ENCODE results near the gene KCNIP1. TPM values are rescaled to one million over a fixed set of nuclear protein-coding genes. Genes with fewer than 3 reads are reported as not detected.

KCNIP1 gene
- polyA plus RNA-seq, result 2.8 TPM
- long read RNA-seq, donor 1, result 0 reads
- long read RNA-seq, donor 2, result 0 reads
- long read RNA-seq, donor 3, partial matches to known transcripts, result 5 of 10 reads
- long read RNA-seq, donor 3, other reads (novel, unspliced or antisense), result 5 of 10 reads
- long read RNA-seq, donor 4, result 0 reads
- long read RNA-seq, donor 5, result 0 reads
- long read RNA-seq, donor 6, result 0 reads
- long read RNA-seq, donor 7, result 0 reads
- long read RNA-seq, donor 8, partial matches to known transcripts, result 0 of 24 reads
- long read RNA-seq, donor 8, other reads (novel, unspliced or antisense), result 24 of 24 reads
- long read RNA-seq, donor 9, result 0 reads
- long read RNA-seq, donor 10, result 0 reads
- long read RNA-seq, donor 11, result 0 reads

DNA sequence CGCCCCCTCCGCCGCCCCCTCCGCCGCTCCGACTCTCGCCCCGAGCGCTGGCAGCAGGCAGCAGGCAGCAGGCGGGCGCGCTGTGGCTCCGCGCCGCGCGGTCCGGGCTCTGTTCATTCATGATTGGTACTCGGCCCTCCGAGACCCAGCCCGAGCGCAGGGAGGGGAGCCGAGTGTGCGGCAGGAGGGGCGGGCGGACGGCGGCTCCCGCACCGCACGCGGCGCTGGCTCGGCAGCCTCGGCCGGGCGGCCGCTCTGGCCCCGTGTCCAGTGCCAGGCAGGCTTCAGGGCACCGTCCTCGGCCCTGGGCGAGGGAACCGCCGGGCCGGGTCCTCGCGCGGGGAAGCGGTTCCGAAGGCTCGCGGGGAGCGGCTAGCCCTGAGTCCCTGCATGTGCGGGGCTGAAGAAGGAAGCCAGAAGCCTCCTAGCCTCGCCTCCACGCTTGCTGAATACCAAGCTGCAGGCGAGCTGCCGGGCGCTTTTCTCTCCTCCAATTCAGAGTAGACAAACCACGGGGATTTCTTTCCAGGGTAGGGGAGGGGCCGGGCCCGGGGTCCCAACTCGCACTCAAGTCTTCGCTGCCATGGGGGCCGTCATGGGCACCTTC, at the start of gene KCNIP1:
Gene KCNIP1, plus strand, starts transcription at position 31 of the 607 bp plus-strand sequence.
- peaks cover 58% of the 10 kb centered on the region for H3K27me3 ChIP-seq (ENCODE audit: control insufficient read depth, insufficient read depth, low read length)
- H3K36me3 ChIP-seq (ENCODE audit: control insufficient read depth, insufficient read depth, low read length), result no peaks in the 10 kb centered on the region
- peak within 1 kb of the TSS; percentile 11 for H3K4me3 ChIP-seq (ENCODE audit: low read length)
- H3K9me3 ChIP-seq (ENCODE audit: control insufficient read depth, low read depth, low read length), result peaks cover 2% of the 10 kb centered on the region
- no peak within 1 kb of the TSS for H3K27ac ChIP-seq (ENCODE audit: low read length)
- H3K4me1 ChIP-seq (ENCODE audit: control insufficient read depth, insufficient read depth, low read length), result no peaks in the 10 kb centered on the region
- no CpG with 5 or more reads among the region's 65 CpGs for WGBS (ENCODE audit: insufficient coverage, low lambda C conversion rate)
- DNase-seq, result peak in 1 of 2 donors; percentile 21

DNA sequence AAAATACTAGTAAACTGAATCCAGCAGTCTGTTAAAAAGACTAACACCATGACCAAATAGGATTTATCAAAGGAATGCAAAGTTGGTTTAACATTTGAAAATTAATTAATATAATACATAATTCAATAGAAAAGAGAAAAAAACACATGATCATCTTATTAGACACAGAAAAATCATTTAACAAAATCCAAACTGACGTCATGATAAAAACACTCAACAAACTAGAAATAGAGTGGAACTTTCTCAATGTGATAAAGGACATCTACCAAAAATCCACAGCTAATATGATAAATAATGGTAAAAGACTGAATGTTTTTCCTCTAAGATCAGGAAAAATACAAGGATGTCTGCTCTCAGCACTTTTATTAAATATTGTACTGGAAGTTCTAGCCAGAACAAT, 40.4 kb upstream of the KCNIP1 start:
- no peaks in the 10 kb centered on the region for H3K27me3 ChIP-seq (ENCODE audit: control insufficient read depth, insufficient read depth, low read length)
- H3K4me1 ChIP-seq (ENCODE audit: control insufficient read depth, insufficient read depth, low read length), result no peaks in the 10 kb centered on the region
- DNase-seq, result no peak
- H3K36me3 ChIP-seq (ENCODE audit: control insufficient read depth, insufficient read depth, low read length), result no peaks in the 10 kb centered on the region
- H3K9me3 ChIP-seq (ENCODE audit: control insufficient read depth, low read depth, low read length), result no peaks in the 10 kb centered on the region
- H3K4me3 ChIP-seq (ENCODE audit: low read length), result no peak overlapping the region
- whole genome bisulfite sequencing (ENCODE audit: insufficient coverage, low lambda C conversion rate), result no CpG with 5 or more reads among the region's 1 CpG
- no peak overlapping the region for H3K27ac ChIP-seq (ENCODE audit: low read length)

DNA sequence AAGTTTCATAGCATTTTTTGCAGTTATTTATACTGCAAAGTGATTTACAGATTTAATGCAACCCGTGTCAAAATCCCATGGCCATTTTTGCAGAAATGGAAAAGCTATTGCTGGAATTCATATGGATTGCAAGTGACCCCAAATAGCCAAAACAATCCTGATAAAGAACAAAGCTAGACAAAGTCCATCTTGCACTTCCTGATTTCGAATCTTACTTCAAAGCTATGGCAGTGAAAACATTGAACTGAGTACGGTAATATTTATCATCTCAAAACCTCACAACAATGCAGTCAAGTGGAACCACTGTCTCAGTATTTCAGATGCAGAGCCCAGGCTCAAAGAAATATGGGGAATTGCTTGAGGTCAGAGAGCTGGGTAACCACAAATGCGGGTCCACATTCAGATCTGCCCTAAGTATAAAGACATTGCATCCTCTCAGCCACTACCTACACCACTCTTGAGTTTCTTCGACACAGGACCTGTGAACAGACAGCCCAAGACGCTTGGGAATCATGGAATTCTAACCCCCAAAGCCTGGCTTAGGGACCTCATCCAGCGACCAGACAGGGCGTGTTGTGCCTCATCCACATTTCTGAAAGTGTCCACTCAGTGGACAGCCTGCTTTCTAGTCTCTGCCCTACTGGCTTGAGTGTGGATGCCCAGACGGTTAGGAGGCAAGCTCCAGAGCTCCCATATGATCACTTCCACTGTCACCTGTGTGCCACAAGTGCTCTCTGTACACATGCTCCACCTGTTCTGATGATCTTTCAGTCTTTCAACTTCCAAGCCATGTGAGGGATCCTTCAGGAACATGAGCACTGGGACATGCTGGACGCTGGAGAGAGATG, 39.3 kb upstream of the KCNIP1 start:
- WGBS (ENCODE audit: insufficient coverage, low lambda C conversion rate), result 80% methylated on average over 1 of the region's 10 CpGs
- no peaks in the 10 kb centered on the region for H3K27me3 ChIP-seq (ENCODE audit: control insufficient read depth, insufficient read depth, low read length)
- H3K4me3 ChIP-seq (ENCODE audit: low read length), result no peak overlapping the region
- H3K27ac ChIP-seq (ENCODE audit: low read length), result no peak overlapping the region
- H3K9me3 ChIP-seq (ENCODE audit: control insufficient read depth, low read depth, low read length), result no peaks in the 10 kb centered on the region
- H3K36me3 ChIP-seq (ENCODE audit: control insufficient read depth, insufficient read depth, low read length), result no peaks in the 10 kb centered on the region
- no peaks in the 10 kb centered on the region for H3K4me1 ChIP-seq (ENCODE audit: control insufficient read depth, insufficient read depth, low read length)
- DNase-seq, result no peak

DNA sequence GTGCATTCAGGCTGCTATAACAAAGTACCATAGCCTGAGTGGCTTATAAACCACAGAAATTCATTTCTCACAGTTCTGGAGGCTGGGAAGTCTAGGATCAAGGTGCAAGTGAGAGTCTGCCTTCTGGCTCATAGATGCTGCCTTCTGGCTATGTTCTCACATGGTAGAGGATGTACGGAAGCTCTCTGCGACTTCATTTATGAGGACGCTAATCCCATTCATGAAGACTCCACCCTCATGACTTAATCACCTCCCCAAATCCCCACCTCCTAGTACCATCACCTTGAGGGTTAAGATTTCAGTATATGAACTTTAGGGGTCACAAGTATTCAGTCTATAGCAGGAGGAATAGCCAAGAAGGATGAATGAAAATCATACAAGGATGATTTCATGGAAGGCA, 37.3 kb upstream of the KCNIP1 start:
- Histone ChIP-seq H3K36me3 (ENCODE audit: control insufficient read depth, insufficient read depth, low read length) (no peaks in the 10 kb centered on the region), H3K4me1 (ENCODE audit: control insufficient read depth, insufficient read depth, low read length) (no peaks in the 10 kb centered on the region), H3K9me3 (ENCODE audit: control insufficient read depth, low read depth, low read length) (no peaks in the 10 kb centered on the region), H3K4me3 (ENCODE audit: low read length) (no peak overlapping the region), H3K27ac (ENCODE audit: low read length) (no peak overlapping the region), H3K27me3 (ENCODE audit: control insufficient read depth, insufficient read depth, low read length) (no peaks in the 10 kb centered on the region)
- WGBS (ENCODE audit: insufficient coverage, low lambda C conversion rate), result no CpG with 5 or more reads among the region's 3 CpGs
- no peak for DNase-seq

DNA sequence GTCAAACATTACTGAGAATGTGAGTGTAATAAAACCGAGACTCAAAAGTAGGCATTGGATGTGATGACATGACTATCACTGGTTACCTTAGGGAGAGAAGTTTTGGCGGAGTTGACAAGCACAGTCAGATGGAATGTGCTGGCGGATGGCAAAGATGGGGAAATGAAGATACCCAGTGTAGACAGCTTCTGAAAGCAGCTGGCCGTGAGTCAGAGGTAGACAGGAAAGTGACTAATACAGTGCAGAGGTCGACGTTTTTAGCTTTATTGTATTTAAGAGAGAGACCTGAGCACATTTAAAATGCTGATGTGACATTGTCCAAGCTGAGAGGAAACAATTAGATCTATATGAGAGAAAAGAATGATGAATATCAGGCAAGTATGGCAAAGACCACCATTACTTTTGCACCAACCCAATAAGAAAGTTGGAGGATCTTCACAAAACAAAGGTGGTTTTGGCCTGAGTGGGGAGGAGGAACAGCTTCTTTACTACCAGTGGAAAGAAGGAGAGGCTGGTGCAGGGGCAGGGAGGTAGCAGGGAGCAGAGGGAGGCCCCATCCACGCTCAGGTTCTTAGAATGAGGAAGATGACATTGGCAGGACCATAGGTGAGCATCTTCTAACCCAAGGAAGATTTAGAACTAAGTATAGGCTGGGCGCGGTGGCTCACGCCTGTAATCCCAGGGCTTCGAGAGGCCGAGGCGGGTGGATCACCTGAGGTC, 36.7 kb upstream of the KCNIP1 start:
- Histone ChIP-seq H3K27ac (ENCODE audit: low read length) (no peak overlapping the region), H3K4me3 (ENCODE audit: low read length) (no peak overlapping the region), H3K9me3 (ENCODE audit: control insufficient read depth, low read depth, low read length) (no peaks in the 10 kb centered on the region), H3K27me3 (ENCODE audit: control insufficient read depth, insufficient read depth, low read length) (no peaks in the 10 kb centered on the region), H3K4me1 (ENCODE audit: control insufficient read depth, insufficient read depth, low read length) (no peaks in the 10 kb centered on the region), H3K36me3 (ENCODE audit: control insufficient read depth, insufficient read depth, low read length) (no peaks in the 10 kb centered on the region)
- no peak for DNase-seq
- WGBS (ENCODE audit: insufficient coverage, low lambda C conversion rate), result 67% methylated on average over 1 of the region's 13 CpGs

DNA sequence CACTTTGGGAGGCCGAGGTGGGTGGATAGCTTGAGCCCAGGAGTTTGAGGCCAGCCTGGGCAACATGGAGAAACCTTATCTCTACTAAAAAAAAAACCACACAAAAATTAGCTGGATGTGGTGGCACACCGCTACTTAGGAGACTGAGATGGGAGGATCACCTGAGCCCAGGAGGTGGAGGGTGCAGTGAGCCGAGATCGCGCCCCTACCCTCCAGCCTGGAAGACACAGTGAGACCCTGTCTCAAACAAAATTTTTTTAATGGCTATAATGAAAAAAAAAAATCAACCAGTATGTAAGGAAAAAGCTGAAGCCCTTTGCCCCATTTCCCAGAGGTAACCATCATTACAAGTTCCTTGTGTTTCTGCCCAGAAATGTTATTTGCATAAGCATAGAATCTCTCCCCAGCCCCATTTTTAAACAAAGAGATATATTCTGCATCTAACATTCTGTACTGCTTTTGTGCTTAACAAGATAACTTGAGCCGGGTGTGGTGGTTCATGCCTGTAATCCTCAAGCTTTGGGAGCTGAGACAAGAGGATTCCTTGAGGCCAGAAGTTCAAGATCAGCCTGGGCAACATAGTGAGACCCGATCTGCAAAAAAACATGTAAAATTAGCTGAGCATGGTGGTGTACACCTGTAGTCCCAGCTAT, 35.1 kb upstream of the KCNIP1 start:
- no CpG with 5 or more reads among the region's 7 CpGs for WGBS (ENCODE audit: insufficient coverage, low lambda C conversion rate)

DNA sequence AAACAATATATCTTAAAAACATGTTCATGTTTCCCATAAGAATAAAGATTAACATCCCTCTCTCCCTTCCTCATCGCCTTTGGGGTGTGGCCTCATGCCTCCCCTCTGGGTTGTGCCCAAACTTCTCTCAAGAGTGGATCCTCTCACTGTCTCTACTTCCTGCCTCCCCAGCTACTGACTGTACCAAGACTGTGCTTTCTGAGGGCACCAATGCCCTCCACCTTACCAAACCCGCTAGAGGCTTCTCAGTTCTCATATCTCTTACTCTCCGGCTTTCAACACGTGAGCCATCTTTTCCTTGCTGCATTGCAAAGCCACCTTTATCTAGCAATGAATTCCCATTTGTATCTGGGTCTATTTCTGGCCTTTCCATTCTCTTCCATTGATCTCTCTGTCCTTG, 34.4 kb upstream of the KCNIP1 start:
- DNase-seq, result no peak
- Histone ChIP-seq H3K4me1 (ENCODE audit: control insufficient read depth, insufficient read depth, low read length) (no peaks in the 10 kb centered on the region), H3K9me3 (ENCODE audit: control insufficient read depth, low read depth, low read length) (no peaks in the 10 kb centered on the region), H3K27ac (ENCODE audit: low read length) (no peak overlapping the region), H3K27me3 (ENCODE audit: control insufficient read depth, insufficient read depth, low read length) (no peaks in the 10 kb centered on the region), H3K4me3 (ENCODE audit: low read length) (no peak overlapping the region), H3K36me3 (ENCODE audit: control insufficient read depth, insufficient read depth, low read length) (no peaks in the 10 kb centered on the region)
- WGBS (ENCODE audit: insufficient coverage, low lambda C conversion rate), result 79% methylated on average over 2 of the region's 4 CpGs

More for the DNA sequence above, 35.1 kb upstream of the KCNIP1 start:
- Histone ChIP-seq H3K27ac (ENCODE audit: low read length) (no peak overlapping the region), H3K4me3 (ENCODE audit: low read length) (no peak overlapping the region), H3K36me3 (ENCODE audit: control insufficient read depth, insufficient read depth, low read length) (no peaks in the 10 kb centered on the region), H3K27me3 (ENCODE audit: control insufficient read depth, insufficient read depth, low read length) (no peaks in the 10 kb centered on the region), H3K4me1 (ENCODE audit: control insufficient read depth, insufficient read depth, low read length) (no peaks in the 10 kb centered on the region), H3K9me3 (ENCODE audit: control insufficient read depth, low read depth, low read length) (no peaks in the 10 kb centered on the region)
- no peak for DNase-seq

DNA sequence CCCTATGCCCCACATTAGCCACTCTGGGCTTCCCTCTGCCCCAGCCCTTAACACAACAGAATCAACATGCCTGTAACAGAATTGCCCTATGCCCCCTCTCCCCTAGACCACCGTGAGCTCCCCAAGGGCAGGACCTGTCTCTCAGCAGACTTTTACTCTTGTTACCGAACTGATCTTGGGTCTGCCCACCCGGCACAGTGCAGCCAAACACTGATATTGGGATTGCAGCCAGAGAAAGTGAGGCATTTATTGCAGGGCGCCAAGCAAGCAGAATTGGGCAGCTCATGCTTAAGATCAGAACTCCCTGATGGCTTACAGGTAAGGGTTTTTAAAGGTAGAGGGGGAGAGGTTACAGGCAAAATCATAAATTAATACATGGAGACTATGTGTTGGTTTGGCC, 33.5 kb upstream of the KCNIP1 start:
- no peak for DNase-seq
- no peaks in the 10 kb centered on the region for H3K36me3 ChIP-seq (ENCODE audit: control insufficient read depth, insufficient read depth, low read length)
- no peaks in the 10 kb centered on the region for H3K27me3 ChIP-seq (ENCODE audit: control insufficient read depth, insufficient read depth, low read length)
- no CpG with 5 or more reads among the region's 4 CpGs for WGBS (ENCODE audit: insufficient coverage, low lambda C conversion rate)
- no peaks in the 10 kb centered on the region for H3K4me1 ChIP-seq (ENCODE audit: control insufficient read depth, insufficient read depth, low read length)
- no peak overlapping the region for H3K27ac ChIP-seq (ENCODE audit: low read length)
- H3K9me3 ChIP-seq (ENCODE audit: control insufficient read depth, low read depth, low read length), result no peaks in the 10 kb centered on the region
- H3K4me3 ChIP-seq (ENCODE audit: low read length), result no peak overlapping the region

DNA sequence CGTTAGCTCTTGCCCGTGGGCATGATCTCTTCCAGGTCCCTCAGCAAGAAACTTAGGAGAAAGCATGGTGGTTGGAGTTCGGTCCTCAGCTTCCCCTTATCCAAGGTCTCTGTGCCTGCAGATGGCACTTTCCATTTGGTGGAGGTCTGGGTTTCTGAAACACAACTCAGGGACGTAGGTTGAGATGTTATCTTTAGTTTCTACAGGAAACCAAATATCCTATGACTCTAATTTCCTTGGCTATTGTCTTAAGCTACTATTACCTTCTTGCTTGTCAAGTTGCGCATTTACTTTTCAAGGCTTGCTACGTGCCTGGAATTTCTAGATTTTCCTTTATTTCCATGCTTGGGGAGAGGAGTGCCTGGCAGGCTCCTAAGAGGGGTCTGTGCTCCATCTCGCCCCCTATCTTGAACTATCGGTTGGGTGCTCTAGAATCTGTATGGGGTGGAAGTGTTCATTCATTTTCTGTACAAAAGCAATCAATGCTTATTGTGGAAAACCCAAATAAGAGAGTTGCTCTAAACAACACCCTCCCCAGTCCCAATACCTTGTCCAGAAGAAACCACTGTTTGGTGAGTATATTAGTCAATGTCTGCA, 32.9 kb upstream of the KCNIP1 start:
- 100% methylated on average over 2 of the region's 8 CpGs for WGBS (ENCODE audit: insufficient coverage, low lambda C conversion rate)

More for the DNA sequence above, 32.9 kb upstream of the KCNIP1 start:
- Histone ChIP-seq H3K36me3 (ENCODE audit: control insufficient read depth, insufficient read depth, low read length) (no peaks in the 10 kb centered on the region), H3K27ac (ENCODE audit: low read length) (no peak overlapping the region), H3K4me3 (ENCODE audit: low read length) (no peak overlapping the region), H3K27me3 (ENCODE audit: control insufficient read depth, insufficient read depth, low read length) (no peaks in the 10 kb centered on the region), H3K9me3 (ENCODE audit: control insufficient read depth, low read depth, low read length) (no peaks in the 10 kb centered on the region), H3K4me1 (ENCODE audit: control insufficient read depth, insufficient read depth, low read length) (no peaks in the 10 kb centered on the region)
- no peak for DNase-seq
